NCI-H748 (cell line): ENCODE data around the gene LRRC38.
"Not testable (repeated sequence)": the region's sequence is repeated elsewhere in the genome, so short reads cannot be mapped to it uniquely, and the experiment has no call there.

Source experiments
- DNase-seq: peaks from one replicate; lab custom pipeline; 2025; ENCODE audit not compliant: unreplicated experiment; lab: John Stamatoyannopoulos, UW

Gene LRRC38

GRCh38 chr1:13465515-13465914 lies 48.3 kb downstream of the LRRC38 start:
- DNase-seq: no peak

- no peak for DNase-seq
Measured at GRCh38 chr1:13462682-13463081, 51.1 kb downstream of the LRRC38 start.

GRCh38 chr1:13461977-13462376 lies 51.8 kb downstream of the LRRC38 start:
- no peak for DNase-seq

GRCh38 chr1:13456904-13457532 lies 56.8 kb downstream of the LRRC38 start:
- no peak for DNase-seq

GRCh38 chr1:13451399-13451965 lies 62.3 kb downstream of the LRRC38 start:
- no peak for DNase-seq

GRCh38 chr1:13450204-13450603 lies 63.6 kb downstream of the LRRC38 start:
- DNase-seq: no peak

- no peak for DNase-seq
Measured at GRCh38 chr1:13443335-13443979, 70.3 kb downstream of the LRRC38 start.

GRCh38 chr1:13439104-13439783 lies 74.6 kb downstream of the LRRC38 start:
- DNase-seq: not testable (repeated sequence)

GRCh38 chr1:13435458-13435857 lies 78.3 kb downstream of the LRRC38 start:
- DNase-seq: no peak

- not testable (repeated sequence) for DNase-seq
Measured at GRCh38 chr1:13433694-13434358, 80.0 kb downstream of the LRRC38 start.

- no peak for DNase-seq
Measured at GRCh38 chr1:13432251-13432650, 81.6 kb downstream of the LRRC38 start.

- DNase-seq: no peak
Measured at GRCh38 chr1:13430495-13430894, 83.3 kb downstream of the LRRC38 start.
